IMR-90 (cell line): ENCODE measurements around the gene WDTC1. TPM values are rescaled to one million over a fixed set of nuclear protein-coding genes. Genes with fewer than 3 reads are reported as not detected.

Source experiments
- ATAC-seq: fragments of 200-7000 bp; cut with Tn5 transposase; 2 replicates; pipeline ENCODE4 v1.9.1; 2020; ENCODE audit warnings: low read depth, mild to moderate bottlenecking, moderate library complexity
- BruUV-seq: library from RNA; stranded (reverse); fragments of 400-500 nt; replicated peaks from 2 replicates; lab custom pipeline; 2021; lab: Mats Ljungman, UMichigan
- CTCF ChIA-PET: fragments of 300-600 bp; formaldehyde crosslinking; extraction: SDS; loops from one replicate; lab custom pipeline; 2021; ENCODE audit warnings: antibody characterized with exemption; lab: Yijun Ruan, JAX
- POLR2A ChIA-PET: fragments of 300-600 bp; sonication (Branson Sonifier 250); formaldehyde crosslinking; loops from one replicate; lab custom pipeline; 2022; ENCODE audit warnings: antibody characterized with exemption; ENCODE audit not compliant: unreplicated experiment; lab: Charles Lee
- DNase-seq: peaks from one replicate; pipeline ENCODE4 v3.0.0; 2013
- H2AFZ ChIP-seq: replicated peaks from 2 replicates; pipeline ENCODE3; 2013; ENCODE audit warnings: low read length, mild to moderate bottlenecking; ENCODE audit not compliant: poor library complexity
- H2AK5ac ChIP-seq: 2 replicates; pipeline ENCODE4 v1.6.1; 2013; ENCODE audit warnings: low read depth, low read length, inconsistent platforms
- H2AK9ac ChIP-seq: replicated peaks from 2 replicates; pipeline ENCODE3; 2013; ENCODE audit warnings: mild to moderate bottlenecking, low read depth, low read length, moderate library complexity; ENCODE audit not compliant: poor library complexity
- H2BK120ac ChIP-seq: 2 replicates; pipeline ENCODE4 v1.6.1; 2013; ENCODE audit warnings: low read depth, low read length, inconsistent platforms
- H2BK15ac ChIP-seq: 3 replicates; pipeline ENCODE4 v1.6.1; 2013; ENCODE audit warnings: low read depth, low read length, inconsistent platforms
- H2BK20ac ChIP-seq: 2 replicates; pipeline ENCODE4 v1.6.1; 2013; ENCODE audit warnings: low read depth, mild to moderate bottlenecking, inconsistent platforms, low read length, moderate library complexity
- H2BK5ac ChIP-seq: 2 replicates; pipeline ENCODE4 v1.6.1; 2013; ENCODE audit warnings: mild to moderate bottlenecking, low read depth, low read length, inconsistent platforms; ENCODE audit not compliant: poor library complexity, severe bottlenecking
- H3K14ac ChIP-seq: replicated peaks from 2 replicates; pipeline ENCODE4 v1.6.1; 2013; ENCODE audit warnings: low read depth, low read length, inconsistent platforms
- H3K18ac ChIP-seq: 2 replicates; pipeline ENCODE4 v1.6.1; 2013; ENCODE audit warnings: low read depth, low read length, control low read depth
- H3K23ac ChIP-seq: 2 replicates; pipeline ENCODE4 v1.6.1; 2013; ENCODE audit warnings: low read depth, low read length, inconsistent platforms
- H3K27ac ChIP-seq: 2 replicates; pipeline ENCODE4 v1.5.1; 2013; ENCODE audit warnings: mild to moderate bottlenecking, control low read depth, low read length; ENCODE audit not compliant: insufficient read depth
- H3K27me3 ChIP-seq: 2 replicates; pipeline ENCODE4 v1.6.1; 2013; ENCODE audit warnings: low read length; ENCODE audit not compliant: control insufficient read depth, insufficient read depth
- H3K36me3 ChIP-seq: 2 replicates; pipeline ENCODE4 v1.6.1; 2013; ENCODE audit warnings: low read length, mixed read lengths; ENCODE audit not compliant: control insufficient read depth, insufficient read depth
- H3K4ac ChIP-seq: 2 replicates; pipeline ENCODE4 v1.6.1; 2013; ENCODE audit warnings: low read depth, low read length, inconsistent platforms
- H3K4me1 ChIP-seq: 2 replicates; pipeline ENCODE4 v1.6.1; 2013; ENCODE audit warnings: low read length, mixed read lengths; ENCODE audit not compliant: control insufficient read depth, insufficient read depth
- H3K4me2 ChIP-seq: 2 replicates; pipeline ENCODE4 v1.6.1; 2013; ENCODE audit warnings: low read depth, mild to moderate bottlenecking, control low read depth, low read length, moderate library complexity
- H3K4me3 ChIP-seq: 2 replicates; pipeline ENCODE4 v1.5.1; 2013; ENCODE audit warnings: low read depth, mild to moderate bottlenecking, control low read depth, low read length, moderate library complexity; ENCODE audit not compliant: insufficient read depth
- H3K56ac ChIP-seq: 2 replicates; pipeline ENCODE4 v1.6.1; 2013; ENCODE audit warnings: low read length, inconsistent platforms; ENCODE audit not compliant: insufficient read depth; ENCODE audit errors: extremely low read depth
- H3K79me1 ChIP-seq, 2 experiments: 2 replicates each; pipeline ENCODE4 v1.6.1; 2013; ENCODE audit warnings: low read length in 2 of 2, inconsistent platforms in 1 of 2, low read depth in 1 of 2
- H3K9ac ChIP-seq: 2 replicates; pipeline ENCODE4 v1.6.1; 2013; ENCODE audit warnings: low read depth, low read length, control low read depth
- H3K9me1 ChIP-seq: 2 replicates; pipeline ENCODE4 v1.6.1; 2013; ENCODE audit warnings: low read length, inconsistent platforms; ENCODE audit not compliant: insufficient read depth
- H3K9me3 ChIP-seq: 2 replicates; pipeline ENCODE4 v1.6.1; 2013; ENCODE audit warnings: low read length; ENCODE audit not compliant: control insufficient read depth, insufficient read depth
- H4K20me1 ChIP-seq: 2 replicates; pipeline ENCODE4 v1.6.1; 2013; ENCODE audit warnings: low read length, inconsistent platforms; ENCODE audit not compliant: insufficient read depth
- H4K5ac ChIP-seq: 2 replicates; pipeline ENCODE4 v1.6.1; 2013; ENCODE audit warnings: mild to moderate bottlenecking, low read depth, low read length, control low read depth
- H4K8ac ChIP-seq, 2 experiments: 2 replicates each; pipeline ENCODE4 v1.6.1; 2013; ENCODE audit warnings: low read depth in 2 of 2, low read length in 2 of 2, control low read depth in 1 of 2, inconsistent platforms in 1 of 2
- H4K91ac ChIP-seq: 2 replicates; pipeline ENCODE4 v1.6.1; 2013; ENCODE audit warnings: low read depth, low read length, inconsistent platforms; ENCODE audit not compliant: insufficient read depth
- CHD1 ChIP-seq: IDR thresholded peaks from 2 replicates; pipeline ENCODE4 v1.6.1; 2012; ENCODE audit warnings: low read depth, low read length, improper control_type of control experiment
- FOS ChIP-seq: fragments of 150-350 bp; IDR thresholded peaks from 2 replicates; pipeline ENCODE4 v1.6.1; 2016; ENCODE audit warnings: low read depth, low read length
- MAFK ChIP-seq: IDR thresholded peaks from 2 replicates; pipeline ENCODE4 v1.6.1; 2012; ENCODE audit warnings: low read depth, low read length, improper control_type of control experiment
- MAZ ChIP-seq: IDR thresholded peaks from 2 replicates; pipeline ENCODE4 v1.6.1; 2012; ENCODE audit warnings: low read depth, mild to moderate bottlenecking, low read length, improper control_type of control experiment, moderate library complexity, borderline replicate concordance
- NFE2L2 ChIP-seq: fragments of 150-350 bp; IDR thresholded peaks from 2 replicates; pipeline ENCODE4 v1.6.1; 2016; ENCODE audit warnings: low read depth, mild to moderate bottlenecking, low read length
- POLR2A ChIP-seq: IDR thresholded peaks from 2 replicates; pipeline ENCODE4 v1.6.1; 2012; ENCODE audit warnings: mild to moderate bottlenecking, low read depth, low read length
- RCOR1 ChIP-seq: IDR thresholded peaks from 2 replicates; pipeline ENCODE4 v1.6.1; 2012; ENCODE audit warnings: mild to moderate bottlenecking, low read length, improper control_type of control experiment; ENCODE audit not compliant: insufficient replicate concordance
- RFX5 ChIP-seq: IDR thresholded peaks from 2 replicates; pipeline ENCODE4 v1.8.0; 2012; ENCODE audit warnings: low read depth, mild to moderate bottlenecking, low read length, moderate library complexity
- SMC3 ChIP-seq: fragments of 150-350 bp; IDR thresholded peaks from 2 replicates; pipeline ENCODE4 v1.6.1; 2016; ENCODE audit warnings: low read depth, mild to moderate bottlenecking, antibody characterized with exemption, low read length, moderate library complexity
- WGBS, 2 experiments: methylation state at CpG; one replicate each; pipeline versions ENCODE4 v1.1.5 to v1.1.7; 2013; ENCODE audit warnings: missing lambda C conversion rate in 2 of 2; ENCODE audit not compliant: insufficient read length in 1 of 2; ENCODE audit errors: extremely low coverage in 2 of 2; 5-methylcytosine and 5-hydroxymethylcytosine counted together
- dilution Hi-C: fragments of 300-500 bp; cut with HindIII; formaldehyde crosslinking; loops from one replicate; pipeline ENCODE4 v1.14.3; 2018; ENCODE audit warnings: low sequenced_read_pairs; ENCODE audit not compliant: unreplicated experiment
- in situ Hi-C: fragments of 300-500 bp; cut with MboI; formaldehyde crosslinking; loops from 3 replicates; pipeline ENCODE4 v1.14.3; 2019; ENCODE audit warnings: low sequenced_read_pairs, inconsistent platforms, mixed read lengths
- intact Hi-C: fragments of 100-400 bp; cut with micrococcal nuclease; formaldehyde crosslinking; loops from 2 replicates; pipeline ENCODE4 v1.10.0; 2022
- polyA plus RNA-seq, 3 experiments: library from polyadenylated mRNA; depleted of rRNA; stranded (reverse); fragments of >200 nt; gene quantifications; 2 replicates each; pipeline ENCODE4 v1.2.3, GENCODE V29; 2012; ENCODE audit warnings: low replicate concordance in 1 of 3
- total RNA-seq: library from RNA; depleted of rRNA; stranded (reverse); fragments of >200 nt; gene quantifications from 2 replicates; pipeline ENCODE4 v1.2.3, GENCODE V29; 2012
- TF ChIP-seq, protein P1 (sequence below): fragments of 150-350 bp; IDR thresholded peaks from 2 replicates; pipeline ENCODE4 v1.6.1; 2016; ENCODE audit warnings: low read depth, mild to moderate bottlenecking, low read length, moderate library complexity, borderline replicate concordance

The WDTC1 gene
- total and polyA plus RNA-seq, 2 of the 4 experiments (the other 2 are of a cell fraction): 9.9 to 15.2 TPM

DNA sequence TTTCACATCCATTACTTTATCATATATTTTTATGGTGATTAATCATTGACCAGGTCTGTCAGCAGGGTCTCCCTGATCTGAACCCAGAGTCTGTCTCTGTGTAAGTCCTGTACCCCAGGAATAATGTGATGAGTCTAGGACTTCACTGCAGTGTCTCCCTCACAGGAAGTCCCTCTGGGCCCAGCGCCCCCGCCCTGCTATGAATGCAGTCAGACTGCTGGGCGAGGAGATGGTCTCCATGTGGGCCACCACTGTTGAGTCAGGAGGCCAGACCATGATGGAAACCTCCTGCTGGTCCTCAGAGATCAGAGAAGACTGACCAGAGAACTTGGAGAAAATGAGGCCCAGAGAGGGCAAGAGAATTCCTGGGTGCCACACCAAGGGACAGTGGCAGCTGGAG is 97.0 kb downstream of the WDTC1 start:
- ChIA-PET POLR2A (no interaction called here), CTCF (no interaction called here)
- Histone ChIP-seq H3K27me3 (no peaks in the 10 kb centered on the region), H3K4ac (no peak overlapping the region), H4K8ac (no peak overlapping the region), H2BK20ac (no peak overlapping the region), H4K5ac (no peak overlapping the region), H3K9me3 (no peaks in the 10 kb centered on the region), H4K91ac (no peak overlapping the region), H3K56ac (no peak overlapping the region), H3K18ac (no peak overlapping the region), H3K36me3 (peaks cover 56% of the 10 kb centered on the region), H3K23ac (no peak overlapping the region), H3K4me2 (no peak overlapping the region), H2AK5ac (no peak overlapping the region), H3K4me3 (no peak overlapping the region), H3K9me1 (peaks cover 3% of the 10 kb centered on the region; the same call in 1 of the 2 replicates), H2BK120ac (no peak overlapping the region), H3K4me1 (0 out of 2 replicates have a peak, but pooled peaks cover 2% of the 10 kb centered on the region), H3K9ac (no peak overlapping the region), H3K14ac (no peak overlapping the region), H3K79me1 (peaks cover 13 to 52% of the 10 kb centered on the region in 2 experiments), H2BK5ac (no peak overlapping the region), H2AK9ac (no peak overlapping the region), H3K27ac (no peak overlapping the region), H2AFZ (no peak overlapping the region), H2BK15ac (no peak overlapping the region), H4K20me1 (peaks cover 44% of the 10 kb centered on the region)
- dilution Hi-C loops: no loop called here
- TF ChIP-seq MAZ: no peak
- TF ChIP-seq FOS: no peak
- TF ChIP-seq RFX5: no peak
- no peak for TF ChIP-seq RCOR1
- no peak for TF ChIP-seq CHD1
- TF ChIP-seq, protein P1, sequence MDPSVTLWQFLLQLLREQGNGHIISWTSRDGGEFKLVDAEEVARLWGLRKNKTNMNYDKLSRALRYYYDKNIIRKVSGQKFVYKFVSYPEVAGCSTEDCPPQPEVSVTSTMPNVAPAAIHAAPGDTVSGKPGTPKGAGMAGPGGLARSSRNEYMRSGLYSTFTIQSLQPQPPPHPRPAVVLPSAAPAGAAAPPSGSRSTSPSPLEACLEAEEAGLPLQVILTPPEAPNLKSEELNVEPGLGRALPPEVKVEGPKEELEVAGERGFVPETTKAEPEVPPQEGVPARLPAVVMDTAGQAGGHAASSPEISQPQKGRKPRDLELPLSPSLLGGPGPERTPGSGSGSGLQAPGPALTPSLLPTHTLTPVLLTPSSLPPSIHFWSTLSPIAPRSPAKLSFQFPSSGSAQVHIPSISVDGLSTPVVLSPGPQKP: no peak
- no peak for TF ChIP-seq NFE2L2
- no peak for TF ChIP-seq POLR2A
- no peak for TF ChIP-seq SMC3
- no peak for TF ChIP-seq MAFK
- no TSS peak for BruUV-seq
- in situ Hi-C loops: no loop called here
- DNase-seq (no peak), ATAC-seq (no peak)
- intact Hi-C loops: no loop called here
- WGBS, 2 experiments: 100% methylated on average over 1 of the region's 3 CpGs; no CpG with 5 or more reads in 1 of the 2 experiments
